HG03280 (cell line): Measurements from ENCODE around the gene CEP112.
"Not testable (repeated sequence)": the region's sequence is repeated elsewhere in the genome, so short reads cannot be mapped to it uniquely, and the experiment has no call there.

ENCODE experiments used
- ATAC-seq: cut with Tn5 transposase; IDR thresholded peaks from one replicate; pipeline ENCODE4 v1.9.1; 2021; ENCODE audit warnings: mild to moderate bottlenecking, moderate library complexity; ENCODE audit not compliant: unreplicated experiment

The CEP112 gene

GRCh38 chr17:65797101-65797500 lies 394.8 kb downstream of the CEP112 start:
- no peak for ATAC-seq

- ATAC-seq = no peak
These were observed 397.4 kb downstream of the CEP112 start for GRCh38 chr17:65794572-65794971.

GRCh38 chr17:65790241-65790640 lies 401.7 kb downstream of the CEP112 start:
- ATAC-seq = no peak

GRCh38 chr17:65787503-65787902 lies 404.4 kb downstream of the CEP112 start:
- no peak for ATAC-seq

DNA sequence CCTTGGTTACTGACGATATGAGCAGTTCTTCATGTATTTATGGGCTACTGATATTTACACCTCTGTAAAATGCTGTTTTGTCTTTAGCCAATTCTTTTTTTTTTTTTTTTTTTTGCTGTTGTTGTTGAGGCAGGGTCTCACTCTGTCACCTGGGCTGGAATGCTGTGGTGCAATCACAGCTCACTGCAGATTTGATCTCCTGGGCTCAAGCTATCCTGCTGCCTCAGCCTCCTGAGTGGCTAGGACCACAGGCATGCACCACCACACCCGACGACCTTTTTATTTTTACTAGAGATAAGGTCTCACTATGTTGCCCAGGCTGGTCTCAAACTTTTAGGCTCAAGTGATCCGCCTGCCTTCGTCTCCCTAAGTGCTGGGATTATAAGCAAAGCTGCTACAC lies 405.5 kb downstream of the CEP112 start:
- no peak for ATAC-seq

GRCh38 chr17:65785109-65785508 lies 406.8 kb downstream of the CEP112 start:
- ATAC-seq = no peak

- ATAC-seq = no peak
These were observed 408.0 kb downstream of the CEP112 start for GRCh38 chr17:65783845-65784334.

GRCh38 chr17:65782104-65782706 lies 409.7 kb downstream of the CEP112 start:
- ATAC-seq = not testable (repeated sequence)

GRCh38 chr17:65780111-65780510 lies 411.8 kb downstream of the CEP112 start:
- ATAC-seq = no peak

DNA sequence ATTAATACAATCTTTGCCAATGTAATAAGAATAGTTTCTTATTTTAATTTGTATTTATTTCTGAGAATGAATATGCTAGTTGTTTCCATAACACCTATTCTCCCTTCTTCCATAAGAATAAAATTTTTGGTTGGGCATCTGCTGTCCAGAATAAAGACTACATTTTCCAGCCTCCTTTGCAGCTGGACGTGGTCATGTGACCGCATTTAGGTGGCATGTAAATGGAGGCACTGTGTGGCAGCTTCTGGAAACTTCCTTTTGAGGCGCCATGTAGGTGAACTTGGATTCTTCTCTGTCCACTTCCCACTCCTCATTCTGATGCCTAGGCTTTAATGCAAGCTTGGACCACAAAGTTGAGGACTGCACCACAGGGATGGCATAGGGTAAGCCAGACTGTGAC lies 415.0 kb downstream of the CEP112 start:
- no peak for ATAC-seq

DNA sequence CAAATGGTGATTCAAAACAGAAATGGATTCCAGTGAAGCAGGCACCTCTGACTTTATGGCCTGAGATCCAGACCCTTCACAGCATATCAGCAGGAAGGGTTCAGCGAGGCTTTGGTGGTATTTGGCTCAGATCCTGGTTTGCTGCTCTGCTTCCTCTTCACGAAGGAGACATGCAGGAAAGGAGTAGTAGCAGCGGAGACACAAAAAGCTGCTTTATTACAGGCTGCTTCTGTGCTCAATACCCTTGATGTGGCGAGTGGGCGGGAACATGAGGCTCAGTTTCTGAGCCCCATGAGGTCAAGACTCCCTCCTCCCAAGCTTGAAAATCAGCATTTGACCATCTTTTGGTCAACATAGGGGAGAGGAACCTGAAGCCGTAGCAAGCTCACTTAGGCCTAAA lies 417.1 kb downstream of the CEP112 start:
- ATAC-seq = no peak

DNA sequence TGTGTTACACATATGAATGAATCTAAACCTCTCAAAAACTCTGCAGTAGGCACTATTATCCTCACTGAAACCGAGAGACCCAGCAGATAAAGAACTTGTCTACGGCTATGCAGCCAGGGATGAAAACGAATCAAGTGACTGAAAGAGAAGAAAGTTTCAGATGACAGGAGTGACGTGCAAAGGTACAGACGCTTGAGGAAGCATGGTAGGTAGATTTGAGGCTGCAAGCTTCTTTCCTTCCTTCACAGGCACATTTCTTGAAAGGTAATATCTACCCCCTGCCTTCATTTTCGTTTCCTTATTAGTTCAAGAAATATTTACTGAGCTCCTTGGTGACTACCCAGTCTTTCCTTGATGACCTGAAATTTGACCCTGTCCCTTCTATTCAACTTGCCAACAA lies 418.9 kb downstream of the CEP112 start:
- no peak for ATAC-seq

- no peak for ATAC-seq
These were observed 420.2 kb downstream of the CEP112 start for GRCh38 chr17:65771704-65772103.

DNA sequence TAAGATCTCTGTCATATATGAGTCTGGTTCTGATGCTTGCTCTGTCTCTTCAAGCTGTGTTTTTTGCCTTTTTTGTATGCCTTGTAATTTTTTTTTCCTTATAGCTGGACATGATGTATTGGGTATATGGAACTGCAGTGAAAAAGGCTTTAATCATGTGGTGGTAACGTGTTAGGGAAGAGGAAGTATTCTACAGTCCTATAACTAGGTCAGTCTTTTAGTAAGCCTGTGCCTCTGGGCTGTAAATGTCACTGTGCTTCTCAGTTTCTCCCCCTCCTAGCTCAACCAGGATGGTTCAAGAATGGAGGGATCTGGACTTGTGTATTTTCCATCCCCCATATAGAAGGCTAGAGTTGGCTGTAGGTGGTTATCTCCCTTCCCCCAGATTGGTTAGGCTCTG lies 428.1 kb downstream of the CEP112 start:
- ATAC-seq = no peak

DNA sequence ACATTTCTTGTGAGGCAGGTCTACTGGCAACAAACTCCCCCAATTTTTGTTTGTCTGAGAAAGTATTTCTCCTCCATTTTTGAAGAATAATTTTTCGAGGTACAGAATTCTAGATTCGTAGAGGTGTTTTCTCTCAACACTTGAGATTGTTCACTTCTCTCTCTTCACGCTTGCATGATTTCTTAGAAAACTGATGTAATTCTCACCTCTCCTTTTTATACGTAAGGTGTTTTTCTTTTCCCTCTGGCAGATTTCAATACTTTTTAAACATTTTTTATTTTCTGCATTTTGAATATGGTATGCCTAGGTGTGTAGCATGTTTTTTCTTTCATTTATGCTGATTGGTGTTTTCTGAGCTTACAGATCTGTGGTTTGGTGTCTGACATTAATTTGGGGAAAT lies 429.0 kb downstream of the CEP112 start:
- ATAC-seq = no peak

GRCh38 chr17:65759532-65759931 lies 432.4 kb downstream of the CEP112 start:
- ATAC-seq = no peak

GRCh38 chr17:65756760-65757159 lies 435.2 kb downstream of the CEP112 start:
- ATAC-seq = no peak

GRCh38 chr17:65755799-65756198 lies 436.1 kb downstream of the CEP112 start:
- no peak for ATAC-seq

GRCh38 chr17:65754630-65755029 lies 437.3 kb downstream of the CEP112 start:
- no peak for ATAC-seq

- no peak for ATAC-seq
These were observed 437.9 kb downstream of the CEP112 start for GRCh38 chr17:65754081-65754480.

DNA sequence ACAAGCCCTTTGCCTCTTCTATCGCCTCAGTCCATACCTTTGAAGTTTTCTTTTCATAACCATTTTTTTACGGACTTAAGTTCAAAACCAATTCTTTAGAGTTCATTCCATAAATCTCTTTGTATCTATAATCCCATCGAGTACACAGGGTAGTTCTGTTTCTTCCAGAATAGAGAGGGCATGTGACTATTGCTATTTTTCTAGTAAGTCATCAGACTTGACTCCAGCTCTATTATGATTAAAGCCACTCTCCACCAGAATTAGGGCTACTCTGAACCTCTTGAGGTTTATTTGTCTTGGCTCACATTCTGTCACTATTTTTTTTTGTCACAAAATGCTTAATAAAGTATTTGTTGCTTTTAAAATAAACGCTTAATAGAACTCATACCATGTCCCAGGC lies 438.6 kb downstream of the CEP112 start:
- no peak for ATAC-seq

DNA sequence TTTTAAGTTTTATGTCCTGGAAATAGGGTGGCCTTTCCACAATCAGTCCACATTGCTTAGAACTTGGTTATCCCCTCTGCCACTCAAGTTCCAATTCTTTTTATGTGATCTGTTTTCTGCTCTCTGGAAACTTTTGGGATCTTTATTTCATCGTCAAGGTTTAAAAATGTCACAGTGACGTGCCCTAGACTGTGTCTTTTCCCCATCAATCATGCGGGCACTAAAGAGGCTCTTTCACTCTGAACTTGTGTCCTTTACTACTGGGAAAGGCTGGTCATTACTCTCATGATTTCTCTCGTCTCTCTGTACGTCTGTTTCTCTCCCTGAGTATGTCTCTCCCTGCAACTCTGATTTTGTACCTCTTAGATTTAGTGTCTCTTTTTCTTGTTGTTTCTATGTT lies 440.7 kb downstream of the CEP112 start:
- ATAC-seq = no peak

DNA sequence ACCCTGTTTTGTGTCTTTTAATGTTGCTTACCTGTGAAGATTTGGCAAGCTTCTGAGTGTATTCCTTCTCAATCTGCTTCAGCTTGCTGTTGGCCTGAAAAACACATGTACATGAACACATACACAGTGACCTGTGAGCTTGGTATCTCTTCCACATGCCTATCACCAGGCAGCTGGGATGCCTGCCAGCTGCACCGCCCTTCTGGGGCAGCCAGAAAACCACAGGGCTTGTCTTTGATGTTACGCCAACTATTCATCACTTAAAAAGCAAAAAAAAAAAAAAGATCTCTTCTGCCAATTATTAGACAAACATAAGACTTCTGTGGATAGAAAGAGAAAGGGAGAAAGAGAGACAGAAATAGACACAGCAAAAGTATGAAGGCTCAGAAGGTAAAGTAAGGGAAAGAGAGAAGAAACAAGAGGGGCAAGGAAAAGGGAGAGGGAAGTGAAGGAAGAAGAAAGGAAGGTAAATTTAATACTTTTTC lies 441.3 kb downstream of the CEP112 start:
- ATAC-seq = no peak
